ENCODE data around the gene LRRC8A. TPM values are rescaled to one million over a fixed set of nuclear protein-coding genes. Genes with fewer than 3 reads are reported as not detected.

Gene LRRC8A
- total and polyA plus RNA-seq, 2 of the 4 experiments (the other 2 are of a cell fraction) = 42.8 to 60.9 TPM

DNA sequence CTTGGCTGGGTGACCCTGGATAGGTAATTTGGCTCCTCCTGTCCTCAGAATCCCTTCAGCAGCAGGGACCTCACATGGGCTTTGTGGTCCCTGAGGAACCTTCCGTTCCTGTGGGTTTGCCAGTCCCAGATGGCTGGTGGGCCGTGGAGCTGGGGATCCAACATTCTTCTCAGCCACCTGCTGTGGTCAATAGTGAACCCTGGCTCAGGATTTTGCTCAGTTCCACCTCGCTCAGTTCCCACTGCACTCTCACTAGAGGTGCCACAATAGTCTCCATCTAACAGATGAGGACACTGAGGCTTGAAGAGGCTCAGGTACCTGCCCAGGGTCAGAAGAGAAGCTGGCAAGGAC is 35.3 kb upstream of the LRRC8A start:
- no peak overlapping the region for H3K27ac ChIP-seq (ENCODE audit: insufficient read depth, low read length)
- no peak overlapping the region for H3K23ac ChIP-seq (ENCODE audit: low read depth, low read length)
- DNase-seq = no peak
- peaks cover 3% of the 10 kb centered on the region; the same call in 1 of the 2 replicates for H3K36me3 ChIP-seq (ENCODE audit: control insufficient read depth, insufficient read depth, low read length)
- no TSS peak for BruUV-seq (replicated peaks)
- POLR2A ChIA-PET (ENCODE audit: unreplicated experiment) = no interaction called here
- in situ Hi-C loops (cut with MboI; ENCODE audit: low sequenced_read_pairs) = no loop called here
- no peak overlapping the region for H2BK5ac ChIP-seq (ENCODE audit: low read depth, low read length, poor library complexity, severe bottlenecking)
- H2BK20ac ChIP-seq (ENCODE audit: low read depth, low read length) = no peak overlapping the region
- no peak overlapping the region for H2BK120ac ChIP-seq (ENCODE audit: low read depth, low read length)
- ATAC-seq (ENCODE audit: low read depth) = no peak
- no peak overlapping the region for H2AK5ac ChIP-seq (ENCODE audit: low read depth, low read length)
- H3K4me1 ChIP-seq (ENCODE audit: control insufficient read depth, insufficient read depth, low read length) = no peaks in the 10 kb centered on the region
- no peaks in the 10 kb centered on the region for H3K27me3 ChIP-seq (ENCODE audit: control insufficient read depth, insufficient read depth, low read length)
- dilution Hi-C loops (cut with HindIII; ENCODE audit: low sequenced_read_pairs, unreplicated experiment) = no loop called here
- intact Hi-C loops (cut with micrococcal nuclease) = no loop called here
- no CpG with 5 or more reads among the region's 3 CpGs for WGBS, 2 experiments (ENCODE audit: extremely low coverage in 2 of 2, insufficient read length in 1 of 2)
- CTCF ChIA-PET = no interaction called here
- H4K8ac ChIP-seq (ENCODE audit: low read depth in 2 of 2, low read length in 2 of 2) = no peak overlapping the region
- no peak overlapping the region for H3K56ac ChIP-seq (ENCODE audit: extremely low read depth, insufficient read depth, low read length)
- no peak overlapping the region for H3K14ac ChIP-seq (replicated peaks; ENCODE audit: low read depth, low read length)
- no peak overlapping the region for H4K91ac ChIP-seq (ENCODE audit: insufficient read depth, low read depth, low read length)
- no peak overlapping the region for H3K4ac ChIP-seq (ENCODE audit: low read depth, low read length)
- TF ChIP-seq SMC3 (IDR thresholded peaks at IDR 0.05; ENCODE audit: low read depth, low read length) (no peak), FOS (IDR thresholded peaks at IDR 0.05; ENCODE audit: low read depth, low read length) (no peak), RFX5 (IDR thresholded peaks at IDR 0.05; ENCODE audit: low read depth, low read length) (no peak), MAFK (IDR thresholded peaks at IDR 0.05; ENCODE audit: low read depth, low read length) (no peak), NFE2L2 (IDR thresholded peaks at IDR 0.05; ENCODE audit: low read depth, low read length) (no peak), RAD21 (IDR thresholded peaks at IDR 0.05; ENCODE audit: low read length) (no peak), RCOR1 (IDR thresholded peaks at IDR 0.05; ENCODE audit: insufficient replicate concordance, low read length) (no peak), CEBPB (IDR thresholded peaks at IDR 0.05; ENCODE audit: low read depth, low read length) (no peak)
- TF ChIP-seq, protein P1, sequence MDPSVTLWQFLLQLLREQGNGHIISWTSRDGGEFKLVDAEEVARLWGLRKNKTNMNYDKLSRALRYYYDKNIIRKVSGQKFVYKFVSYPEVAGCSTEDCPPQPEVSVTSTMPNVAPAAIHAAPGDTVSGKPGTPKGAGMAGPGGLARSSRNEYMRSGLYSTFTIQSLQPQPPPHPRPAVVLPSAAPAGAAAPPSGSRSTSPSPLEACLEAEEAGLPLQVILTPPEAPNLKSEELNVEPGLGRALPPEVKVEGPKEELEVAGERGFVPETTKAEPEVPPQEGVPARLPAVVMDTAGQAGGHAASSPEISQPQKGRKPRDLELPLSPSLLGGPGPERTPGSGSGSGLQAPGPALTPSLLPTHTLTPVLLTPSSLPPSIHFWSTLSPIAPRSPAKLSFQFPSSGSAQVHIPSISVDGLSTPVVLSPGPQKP (IDR thresholded peaks at IDR 0.05; ENCODE audit: borderline replicate concordance, low read depth, low read length) = no peak
- peaks cover 0 to 14% of the 10 kb centered on the region in 2 experiments; a peak in 2 of 4 replicates for H3K79me1 ChIP-seq (ENCODE audit: low read depth in 1 of 2, low read length in 2 of 2)
- H3K9me3 ChIP-seq (ENCODE audit: control insufficient read depth, insufficient read depth, low read length) = peaks cover 2% of the 10 kb centered on the region
- no peak overlapping the region for H3K4me2 ChIP-seq (ENCODE audit: low read depth, low read length)
- no peak overlapping the region for H3K4me3 ChIP-seq (ENCODE audit: insufficient read depth, low read depth, low read length)
- H4K5ac ChIP-seq (ENCODE audit: low read depth, low read length) = no peak overlapping the region
- no peak overlapping the region for H2AFZ ChIP-seq (replicated peaks; ENCODE audit: low read length, poor library complexity)
- no peak overlapping the region for H2AK9ac ChIP-seq (replicated peaks; ENCODE audit: low read depth, low read length, poor library complexity)
- H3K9ac ChIP-seq (ENCODE audit: low read depth, low read length) = no peak overlapping the region
- no peak overlapping the region for H2BK15ac ChIP-seq (ENCODE audit: low read depth, low read length)
- no peaks in the 10 kb centered on the region; the same call in 1 of the 2 replicates for H4K20me1 ChIP-seq (ENCODE audit: insufficient read depth, low read length)
- H3K9me1 ChIP-seq (ENCODE audit: insufficient read depth, low read length) = 0 out of 2 replicates have a peak, but pooled peaks cover 3% of the 10 kb centered on the region
- no peak overlapping the region for H3K18ac ChIP-seq (ENCODE audit: low read depth, low read length)
